NB4 (cell line): ENCODE data around the gene HPN.
"Not testable (repeated sequence)": the region's sequence is repeated elsewhere in the genome, so short reads cannot be mapped to it uniquely, and the experiment has no call there.

Experiments
- CTCF ChIP-seq: IDR thresholded peaks from one replicate; pipeline ENCODE4 v1.5.1; 2012; ENCODE audit warnings: low read depth, low read length
- MAX ChIP-seq: IDR thresholded peaks from 2 replicates; pipeline ENCODE4 v1.6.1; 2011; ENCODE audit warnings: low read depth, low read length
- MYC ChIP-seq: IDR thresholded peaks from 2 replicates; pipeline ENCODE4 v1.6.1; 2011; ENCODE audit warnings: low read depth, low read length
- POLR2A ChIP-seq: IDR thresholded peaks from 2 replicates; pipeline ENCODE4 v1.6.1; 2011; ENCODE audit warnings: mild to moderate bottlenecking; ENCODE audit not compliant: insufficient read length; ENCODE audit errors: extremely low read depth

- not testable (repeated sequence) for TF ChIP-seq POLR2A, CTCF, MAX, MYC
These were observed 62.1 kb downstream of the HPN start for GRCh38 chr19:35103614-35104013.
